COLO668 (cell line): ENCODE results near the gene RANBP2.

ENCODE experiments used
- DNase-seq: peaks from one replicate; lab custom pipeline; 2025; ENCODE audit not compliant: unreplicated experiment; lab: John Stamatoyannopoulos, UW

RANBP2 gene

DNA sequence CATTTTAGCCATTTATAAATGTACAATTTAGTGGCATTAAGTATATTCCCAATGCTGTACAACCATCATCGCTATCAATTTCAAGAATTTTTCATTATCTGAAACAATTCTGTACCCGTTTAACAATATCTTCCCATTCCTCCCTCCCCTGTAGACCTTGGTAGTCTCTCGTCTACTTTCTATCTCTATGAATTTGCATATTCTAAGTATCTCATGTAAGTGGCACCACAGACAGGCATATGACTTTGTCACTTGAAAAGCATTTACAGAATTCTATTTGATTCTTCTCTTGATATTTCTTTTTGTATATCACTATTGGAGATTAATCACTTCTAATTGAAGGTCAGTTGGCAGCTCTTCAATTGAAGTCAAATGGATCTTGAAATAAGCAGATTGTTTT lies 115.3 kb downstream of the RANBP2 start:
- no peak for DNase-seq

DNA sequence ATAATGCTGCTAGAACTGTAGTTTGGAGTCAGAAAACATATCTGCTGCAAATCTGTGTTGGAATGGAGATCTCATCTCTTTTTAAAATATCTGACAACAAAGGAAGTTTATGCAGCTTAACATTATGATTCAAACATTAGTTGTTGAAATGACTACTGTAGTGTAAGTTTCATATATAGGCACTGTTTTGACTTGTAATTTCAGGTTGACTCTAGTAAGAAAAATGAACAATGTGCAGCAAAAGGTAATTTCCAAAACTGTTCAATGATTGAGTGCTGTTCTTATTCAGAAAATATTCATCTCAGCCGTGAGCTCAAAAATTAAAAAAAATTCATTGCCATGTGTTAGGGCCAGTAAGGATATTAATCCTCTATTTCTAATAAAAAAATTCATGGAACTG lies 115.8 kb downstream of the RANBP2 start:
- no peak for DNase-seq
